Adrenal gland (tissue), 12 donors: Measurements from ENCODE around the gene TNRC6B. TPM values are rescaled to one million over a fixed set of nuclear protein-coding genes. Genes with fewer than 3 reads are reported as not detected.

ENCODE experiments used
- DNase-seq, 7 donors: peaks; one replicate each; pipeline ENCODE4 v3.0.0-alpha.2; 2019 to 2020
- H3K27ac ChIP-seq, 5 donors: fragments of 200-600 bp; sonication (generic) in 4 of 5; 1 replicate in 3 of 5; 2 replicates in 2 of 5; pipeline versions ENCODE4 v1.5.1 to v1.8.0; 2016 to 2020; ENCODE audit warnings: mild to moderate bottlenecking in 1 of 5
- H3K27me3 ChIP-seq: fragments of 200-600 bp; 2 replicates; pipeline ENCODE4 v1.8.0; 2021
- H3K36me3 ChIP-seq, 2 donors: fragments of 200-600 bp; replicated peaks in 1 of 2; 1 replicate in 1 of 2; 2 replicates in 1 of 2; pipeline versions ENCODE4 v1.5.1 to v1.8.0; 2018 to 2022
- H3K4me1 ChIP-seq, 2 donors: fragments of 200-600 bp; replicated peaks in 1 of 2; 1 replicate in 1 of 2; 2 replicates in 1 of 2; pipeline versions ENCODE4 v1.5.1 to v1.8.0; 2018 to 2021
- H3K4me3 ChIP-seq, 4 donors: fragments of 200-600 bp; sonication (generic) in 3 of 4; one replicate each; pipeline ENCODE4 v1.5.1; 2016 to 2018
- H3K9me3 ChIP-seq, 3 donors: fragments of 200-600 bp; sonication (generic) in 1 of 3; replicated peaks in 1 of 3; 1 replicate in 2 of 3; 2 replicates in 1 of 3; pipeline versions ENCODE4 v1.5.1 to v1.8.0; 2016 to 2021
- CTCF ChIP-seq, 6 experiments: fragments of 450-650 bp in 4 of 6; fragments of 200-600 bp in 2 of 6; sonication (generic) in 1 of 6; IDR thresholded peaks; 1 replicate in 5 of 6; 2 replicates in 1 of 6; pipeline versions ENCODE4 v1.5.1 to v1.8.0; 2016 to 2021; ENCODE audit warnings: antibody characterized with exemption in 6 of 6, mild to moderate bottlenecking in 2 of 6, moderate library complexity in 1 of 6
- POLR2A ChIP-seq, 2 donors: fragments of 450-650 bp; IDR thresholded peaks; one replicate each; pipeline ENCODE4 v1.6.1; 2017; ENCODE audit warnings: antibody characterized with exemption in 2 of 2, mild to moderate bottlenecking in 2 of 2, moderate library complexity in 1 of 2
- WGBS, 4 donors: extraction: QIAGEN DNeasy Blood & Tissue Kit in 2 of 4; methylation state at CpG; one replicate each; pipeline versions ENCODE4 v1.1.5 to v1.1.7; 2013 to 2017; 5-methylcytosine and 5-hydroxymethylcytosine counted together
- intact Hi-C, 2 donors: fragments of 100-400 bp; cut with DNase I; formaldehyde crosslinking; loops; one replicate each; pipeline versions ENCODE4 v1.14.1 to v1.15.0; 2022 to 2023
- polyA plus RNA-seq, 3 donors: library from polyadenylated mRNA; stranded (reverse); fragments of 200-250 nt in 2 of 3; fragments of 350-450 nt in 1 of 3; fragmentation: Illumina TruSeq in 1 of 3; extraction: RNeasy Lipid Tissue Mini Kit (QIAGEN cat#74804) in 1 of 3; gene quantifications; one replicate each; pipeline ENCODE4 v1.2.3, GENCODE V29; 2013 to 2014
- total RNA-seq, 9 donors: library from RNA; depleted of rRNA in 4 of 9; stranded (reverse); fragments of >200 nt in 4 of 9; fragments of 120-200 nt in 1 of 9; fragmentation: NEBNext Ultra II Directional in 1 of 9; extraction: Animal tissue kit (Norgen Biotek cat#: 25700) in 1 of 9; gene quantifications; one replicate each; pipeline versions ENCODE4 v1.1.0 to v1.2.4, GENCODE V29; 2013 to 2023
- donor health status: healthy with polysubstance abuse.
- donor health status: Bipolar disorder and iron deficiency.
- donor health status: DM: yes; HTN: yes; CAD: no.
- donor health status: DM: no; HTN: no; CAD: no.
- donor health status: DM: no; HTN: no; CAD: no.
- donor health status: DM: yes; HTN: yes; CAD: no.

TNRC6B gene
- total and polyA plus RNA-seq, 12 donors = 2.8 to 57.6 (median 32.8) TPM

GRCh38 chr22:40345271-40345670 is 167.5 kb downstream of the TNRC6B start:
- peak in 5 of 7 donors; percentile 48 to 70 (median 55) for DNase-seq
- intact Hi-C loops = loop anchor here in 1 of 2 donors (10.0 kb wide), 2 partner anchors 290 to 810 kb away; partner anchors contain the start of gene RPS19BP1

GRCh38 chr22:40345815-40346184 is 168.1 kb downstream of the TNRC6B start:
- TF ChIP-seq CTCF (IDR thresholded peaks at IDR 0.05) (no peak), POLR2A (IDR thresholded peaks at IDR 0.05) (no peak)
- DNase-seq = peak in 6 of 7 donors; percentile 44 to 62 (median 50)
- intact Hi-C loops = loop anchor here in 1 of 2 donors (10.0 kb wide), 2 partner anchors 291 to 811 kb away; partner anchors contain the start of gene RPS19BP1

More at GRCh38 chr22:40345271-40345670, 167.5 kb downstream of the TNRC6B start:
- Histone ChIP-seq H3K4me3 (peak overlapping the region in 2 of 4 donors; percentile 83 to 85), H3K4me1 (peaks cover 22 to 23% of the 10 kb centered on the region in 2 donors), H3K9me3 (no peaks in the 10 kb centered on the region), H3K27me3 (no peaks in the 10 kb centered on the region), H3K36me3 (peaks cover 0 to 13% of the 10 kb centered on the region in 2 donors), H3K27ac (peak overlapping the region in 2 of 5 donors; percentile 82 to 90)
- 54 to 67% (median 61%) methylated on average over 6 of the region's 6 CpGs for WGBS, 4 donors
- no peak for TF ChIP-seq POLR2A (IDR thresholded peaks at IDR 0.05)
- no peak for TF ChIP-seq CTCF (IDR thresholded peaks at IDR 0.05)

GRCh38 chr22:40346185-40347118 is 168.7 kb downstream of the TNRC6B start, which contains the start of gene ADSL:
ADSL (plus strand) TSS chr22:40346500; CDS start chr22:40346559, 59 bp downstream.
- peak within 1 kb of the TSS; percentile 62 to 95 (median 84) for H3K4me3 ChIP-seq
- TF ChIP-seq CTCF (IDR thresholded peaks at IDR 0.05) (peak in 2 of 6 experiments; percentile 6 to 30), POLR2A (IDR thresholded peaks at IDR 0.05) (peak; percentile 87)
- DNase-seq = peak; percentile 87 to 92 (median 91)
- H3K27me3 ChIP-seq = no peaks in the 10 kb centered on the region
- peaks cover 0 to 25% of the 10 kb centered on the region in 2 donors for H3K36me3 ChIP-seq
- intact Hi-C loops = loop anchor here in 1 of 2 donors (10.0 kb wide), 2 partner anchors 292 to 812 kb away; partner anchors contain the start of gene RPS19BP1
- peak within 1 kb of the TSS; percentile 77 to 94 (median 84) for H3K27ac ChIP-seq
- no peaks in the 10 kb centered on the region for H3K9me3 ChIP-seq
- 0 to 1% (median 0%) methylated on average over 15 to 65 of the region's 65 CpGs for WGBS, 4 donors
- H3K4me1 ChIP-seq = peaks cover 22 to 23% of the 10 kb centered on the region in 2 donors

More at GRCh38 chr22:40345815-40346184, 168.1 kb downstream of the TNRC6B start:
- Histone ChIP-seq H3K27ac (peak overlapping the region; percentile 77 to 94 (median 84)), H3K36me3 (peaks cover 0 to 18% of the 10 kb centered on the region in 2 donors), H3K4me3 (peak overlapping the region in 3 of 4 donors; percentile 62 to 85 (median 83)), H3K9me3 (no peaks in the 10 kb centered on the region), H3K4me1 (peaks cover 22 to 23% of the 10 kb centered on the region in 2 donors), H3K27me3 (no peaks in the 10 kb centered on the region)
- WGBS, 4 donors = 0 to 1% (median 1%) methylated on average over 20 of the region's 20 CpGs

- Histone ChIP-seq H3K27me3 (no peaks in the 10 kb centered on the region), H3K4me3 (peak overlapping the region in 3 of 4 donors; percentile 83 to 95 (median 85)), H3K27ac (peak overlapping the region in 4 of 5 donors; percentile 82 to 94 (median 87)), H3K36me3 (peaks cover 0 to 32% of the 10 kb centered on the region in 2 donors), H3K9me3 (no peaks in the 10 kb centered on the region), H3K4me1 (peaks cover 22 to 23% of the 10 kb centered on the region in 2 donors)
- intact Hi-C loops = loop anchor here in 1 of 2 donors (10.0 kb wide), 2 partner anchors 292 to 812 kb away; partner anchors contain the start of gene RPS19BP1
- no peak for DNase-seq
- TF ChIP-seq POLR2A (IDR thresholded peaks at IDR 0.05) (no peak), CTCF (IDR thresholded peaks at IDR 0.05) (no peak)
- 13 to 19% (median 17%) methylated on average over 10 of the region's 10 CpGs for WGBS, 4 donors
These were observed 169.6 kb downstream of the TNRC6B start for GRCh38 chr22:40347300-40347699.
